GM23248 (cell line): Measurements from ENCODE around the gene CDK5.

Source experiments
- EZH2 ChIP-seq: fragments of 200-600 bp; sonication (generic); IDR thresholded peaks from 2 replicates; pipeline ENCODE4 v1.6.1; 2018; ENCODE audit warnings: antibody characterized with exemption, mild to moderate bottlenecking; ENCODE audit not compliant: insufficient read depth, poor library complexity, severe bottlenecking
- EZH2phosphoT487 ChIP-seq: fragments of 200-600 bp; sonication (generic); IDR thresholded peaks from 2 replicates; pipeline ENCODE4 v1.6.1; 2018; ENCODE audit warnings: antibody characterized with exemption, moderate library complexity, mild to moderate bottlenecking, low read depth; ENCODE audit not compliant: insufficient read depth

- TF ChIP-seq EZH2phosphoT487, result no peak
- no peak for TF ChIP-seq EZH2
These were observed 8.7 kb upstream of the CDK5 start for GRCh38 chr7:151066273-151066974.
